K562 (cell line): ENCODE data around the gene CST8. TPM values are rescaled to one million over a fixed set of nuclear protein-coding genes. Genes with fewer than 3 reads are reported as not detected.

Source experiments
- ATAC-seq: fragments of 200-7000 bp; cut with Tn5 transposase; 3 replicates; pipeline ENCODE4 v1.9.1; 2020; ENCODE audit warnings: moderate library complexity
- BruUV-seq: library from RNA; stranded (reverse); fragments of 400-500 nt; replicated peaks from 2 replicates; lab custom pipeline; 2021; lab: Mats Ljungman, UMichigan
- CTCF ChIA-PET: fragments of 300-600 bp; formaldehyde crosslinking; extraction: SDS; loops from one replicate; lab custom pipeline; 2021; ENCODE audit warnings: low intra/inter-chr PET ratio; lab: Yijun Ruan, JAX
- POLR2A ChIA-PET: fragments of 300-600, 350-650 bp; sonication (Branson Sonifier 250); formaldehyde crosslinking; extraction: SDS; loops from one replicate; lab custom pipeline; 2021; ENCODE audit warnings: antibody characterized with exemption, inconsistent platforms; lab: Yijun Ruan, JAX
- DNase-seq, 4 experiments: peaks; one replicate each; pipeline versions ENCODE4 v3.0.0 to v3.0.0-alpha.2; 2011 to 2018; ENCODE audit warnings: low spot score in 3 of 4, mixed read lengths in 3 of 4; ENCODE audit errors: extremely low read depth in 1 of 4
- FAIRE-seq: peaks from 2 replicates; lab custom pipeline; 2011; peaks lifted over from hg19 to GRCh38; lab: Jason Lieb, UNC
- H2AFZ ChIP-seq: 2 replicates; pipeline ENCODE4 v1.6.0; 2011; ENCODE audit warnings: low read depth, low read length, control low read depth, inconsistent platforms
- H3K27ac ChIP-seq: fragments of 200-600 bp; 3 replicates; pipeline ENCODE4 v1.8.0; 2011; ENCODE audit warnings: low read depth, mild to moderate bottlenecking, control low read depth, inconsistent platforms, low read length, moderate library complexity, mixed read lengths; ENCODE audit errors: extremely low read depth
- H3K27me3 ChIP-seq, 2 experiments: fragments of 300-600 bp in 1 of 2; 2 replicates in 1 of 2; 3 replicates in 1 of 2; pipeline versions ENCODE4 v1.6.0 to v1.8.0; 2011; ENCODE audit warnings: inconsistent platforms in 2 of 2, low read length in 2 of 2, mild to moderate bottlenecking in 1 of 2, mixed read lengths in 1 of 2, moderate library complexity in 1 of 2; ENCODE audit not compliant: control insufficient read depth in 2 of 2, insufficient read depth in 2 of 2
- H3K36me3 ChIP-seq: fragments of 300-600 bp; 3 replicates; pipeline ENCODE4 v1.8.0; 2011; ENCODE audit warnings: mild to moderate bottlenecking, low read length, inconsistent platforms; ENCODE audit not compliant: control insufficient read depth, insufficient read depth
- H3K4me1 ChIP-seq, 2 experiments: fragments of 200-600 bp in 1 of 2; replicated peaks in 1 of 2; 2 replicates in 1 of 2; 3 replicates in 1 of 2; pipeline versions ENCODE4 v1.5.1 to v1.8.0; 2011; ENCODE audit warnings: inconsistent platforms in 2 of 2, low read length in 2 of 2, mild to moderate bottlenecking in 1 of 2, mixed read lengths in 1 of 2, moderate library complexity in 1 of 2; ENCODE audit not compliant: control insufficient read depth in 2 of 2, insufficient read depth in 2 of 2
- H3K4me2 ChIP-seq: 2 replicates; pipeline ENCODE4 v1.6.1; 2011; ENCODE audit warnings: low read length, control low read depth, inconsistent platforms, mixed read lengths; ENCODE audit not compliant: insufficient read depth
- H3K4me3 ChIP-seq: fragments of 200-600 bp; sonication (generic), shearing (Covaris generic); 2 replicates; pipeline ENCODE4 v1.5.1; 2016; ENCODE audit warnings: control low read depth, inconsistent platforms
- H3K79me2 ChIP-seq: fragments of 200-600 bp; 3 replicates; pipeline ENCODE4 v1.8.0; 2011; ENCODE audit warnings: low read length, inconsistent platforms; ENCODE audit not compliant: control insufficient read depth, insufficient read depth
- H3K9ac ChIP-seq, 2 experiments: 2 replicates each; pipeline versions ENCODE4 v1.6.0 to v1.6.1; 2011; ENCODE audit warnings: low read depth in 2 of 2, low read length in 2 of 2, control low read depth in 1 of 2, inconsistent platforms in 1 of 2, mild to moderate bottlenecking in 1 of 2, mixed read lengths in 1 of 2; ENCODE audit not compliant: insufficient read depth in 1 of 2
- H3K9me1 ChIP-seq: one replicate; pipeline ENCODE4 v1.6.0; 2011; ENCODE audit warnings: inconsistent platforms, mild to moderate bottlenecking, low read length, moderate library complexity; ENCODE audit not compliant: control insufficient read depth, insufficient read depth
- H3K9me3 ChIP-seq: replicated peaks from 2 replicates; pipeline ENCODE4 v1.5.1; 2011; ENCODE audit warnings: low read depth, low read length, inconsistent platforms; ENCODE audit not compliant: control insufficient read depth, insufficient read depth
- H4K20me1 ChIP-seq: replicated peaks from 2 replicates; pipeline ENCODE4 v1.6.1; 2011; ENCODE audit warnings: low read length, inconsistent platforms, mixed read lengths; ENCODE audit not compliant: control insufficient read depth, insufficient read depth
- EP300 ChIP-seq: IDR thresholded peaks from 2 replicates; pipeline ENCODE4 v1.6.1; 2012; ENCODE audit warnings: low read length, improper control_type of control experiment
- FOSL1 ChIP-seq: fragments of 200-800 bp; sonication (Bioruptor generic); conservative IDR thresholded peaks from 2 replicates; pipeline ENCODE4 v1.6.1; 2016; ENCODE audit warnings: missing genetic modification characterization, missing compliant biosample characterization
- SLC30A9 ChIP-seq: fragments of 250-450 bp; sonication (Bioruptor Pico); IDR thresholded peaks from 2 replicates; pipeline ENCODE4 v1.8.0; 2022; ENCODE audit warnings: mild to moderate bottlenecking, moderate library complexity
- TBL1XR1 ChIP-seq, 2 experiments: IDR thresholded peaks; 2 replicates each; pipeline ENCODE4 v1.6.1; 2012; ENCODE audit warnings: improper control_type of control experiment in 2 of 2, low read length in 2 of 2, mild to moderate bottlenecking in 1 of 2
- TOE1 ChIP-seq, 2 experiments: fragments of 450-650 bp in 1 of 2; sonication (generic) in 1 of 2; formaldehyde crosslinking in 1 of 2; IDR thresholded peaks; 2 replicates each; pipeline versions ENCODE4 v1.7.1 to v1.8.0; 2016 to 2022; ENCODE audit warnings: borderline replicate concordance in 2 of 2, mild to moderate bottlenecking in 2 of 2, antibody characterized with exemption in 1 of 2, inconsistent platforms in 1 of 2, low read depth in 1 of 2, missing genetic modification reagents in 1 of 2, moderate library complexity in 1 of 2
- ZNF23 ChIP-seq: fragments of 250-450 bp; sonication (Bioruptor Pico); IDR thresholded peaks from 2 replicates; pipeline ENCODE4 v1.4.0; 2020; ENCODE audit warnings: mild to moderate bottlenecking
- ZSCAN29 ChIP-seq: fragments of 450-650 bp; IDR thresholded peaks from 2 replicates; pipeline ENCODE4 v1.6.1; 2017
- WGBS: fragments of 100-300 bp; shearing (Covaris generic); methylation state at CpG from one replicate; pipeline ENCODE4 v1.1.6; 2016; ENCODE audit warnings: low coverage, mixed read lengths; ENCODE audit not compliant: insufficient coverage; ENCODE audit errors: missing lambda C conversion rate; 5-methylcytosine and 5-hydroxymethylcytosine counted together
- in situ Hi-C: fragments of 300-500 bp; cut with MboI; formaldehyde crosslinking; loops from 4 replicates; pipeline ENCODE4 v1.15.0; 2018; ENCODE audit warnings: inconsistent platforms, mixed read lengths
- intact Hi-C: fragments of 100-400 bp; cut with micrococcal nuclease; formaldehyde crosslinking; loops from 2 replicates; pipeline ENCODE4 v1.14.2; 2022
- polyA plus RNA-seq, 8 experiments: library from polyadenylated mRNA; depleted of rRNA in 4 of 8; stranded (reverse) in 5 of 8; unstranded in 3 of 8; fragments of >200 nt; fragmentation: Nextera tagmentation in 2 of 8; fragmentation: Illumina TruSeq in 1 of 8; extraction: Ambion mirVana in 2 of 8; extraction: Trizol in 1 of 8; gene quantifications; 2 replicates each; pipeline versions ENCODE4 v1.2.1 to v1.2.3, GENCODE V29; 2011 to 2014; ENCODE audit warnings: inconsistent platforms in 1 of 8, missing spikeins in 1 of 8
- total RNA-seq, 7 experiments: library from RNA; depleted of rRNA in 6 of 7; stranded (reverse); fragments of >200 nt in 6 of 7; fragmentation: Illumina TruSeq in 2 of 7; extraction: Trizol in 2 of 7; gene quantifications; 2 replicates each; pipeline versions ENCODE4 v1.2.1 to v1.2.3, GENCODE V29; 2011 to 2021; ENCODE audit warnings: low replicate concordance in 1 of 7
- TF ChIP-seq, protein P1 (sequence below): fragments of 450-650 bp; conservative IDR thresholded peaks from 2 replicates; pipeline ENCODE4 v1.6.1; 2016; ENCODE audit warnings: missing genetic modification characterization, low read depth, mild to moderate bottlenecking, missing compliant biosample characterization, moderate library complexity
- TF ChIP-seq, protein P2 (sequence below): sonication (generic); formaldehyde crosslinking; IDR thresholded peaks from 2 replicates; pipeline ENCODE4 v1.8.1; 2023; ENCODE audit warnings: mild to moderate bottlenecking, missing genetic modification reagents
- TF ChIP-seq, protein P3 (sequence below), 2 experiments: fragments of 450-650 bp in 1 of 2; sonication (generic) in 1 of 2; formaldehyde crosslinking in 1 of 2; IDR thresholded peaks in 1 of 2; conservative IDR thresholded peaks in 1 of 2; 2 replicates each; pipeline versions ENCODE4 v1.6.1 to v1.8.1; 2016 to 2023; ENCODE audit warnings: mild to moderate bottlenecking in 2 of 2, moderate library complexity in 2 of 2, inconsistent platforms in 1 of 2, missing genetic modification reagents in 1 of 2

Gene CST8
- total and polyA plus RNA-seq, 9 of the 15 experiments (the other 6 are each of a cell fraction or from before 2014, with no cell fraction given): not detected

DNA sequence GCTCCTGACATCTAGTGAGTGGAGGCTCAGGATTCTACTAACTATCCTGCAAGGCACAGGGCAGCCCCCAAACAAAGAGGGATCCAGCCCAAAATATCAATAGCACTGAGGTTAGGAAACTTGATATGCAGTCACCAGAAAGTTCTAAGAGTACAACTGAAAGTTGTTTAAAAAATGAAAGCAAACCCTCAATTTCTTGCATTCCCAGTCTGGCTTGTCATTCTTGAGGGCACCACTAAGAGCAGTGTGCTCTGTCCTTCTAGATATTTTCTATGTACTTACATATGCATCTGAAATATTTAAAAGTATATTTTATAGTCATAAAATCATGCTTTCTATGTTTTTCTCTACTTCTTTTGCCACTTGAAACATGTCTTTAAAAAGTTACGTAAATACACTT lies 35.9 kb downstream of the CST8 start (continued):
- TF ChIP-seq ZSCAN29: no peak
- TF ChIP-seq, protein P1, sequence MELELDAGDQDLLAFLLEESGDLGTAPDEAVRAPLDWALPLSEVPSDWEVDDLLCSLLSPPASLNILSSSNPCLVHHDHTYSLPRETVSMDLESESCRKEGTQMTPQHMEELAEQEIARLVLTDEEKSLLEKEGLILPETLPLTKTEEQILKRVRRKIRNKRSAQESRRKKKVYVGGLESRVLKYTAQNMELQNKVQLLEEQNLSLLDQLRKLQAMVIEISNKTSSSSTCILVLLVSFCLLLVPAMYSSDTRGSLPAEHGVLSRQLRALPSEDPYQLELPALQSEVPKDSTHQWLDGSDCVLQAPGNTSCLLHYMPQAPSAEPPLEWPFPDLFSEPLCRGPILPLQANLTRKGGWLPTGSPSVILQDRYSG (tag): no peak
- no peak for TF ChIP-seq TOE1 (IDR thresholded peaks at IDR 0.05; ENCODE audit: borderline replicate concordance)
- TF ChIP-seq TOE1 (CRISPR knock-in tag; IDR thresholded peaks at IDR 0.05; ENCODE audit: borderline replicate concordance, low read depth): no peak
- no peak for TF ChIP-seq SLC30A9 (CRISPR knock-in tag)

DNA sequence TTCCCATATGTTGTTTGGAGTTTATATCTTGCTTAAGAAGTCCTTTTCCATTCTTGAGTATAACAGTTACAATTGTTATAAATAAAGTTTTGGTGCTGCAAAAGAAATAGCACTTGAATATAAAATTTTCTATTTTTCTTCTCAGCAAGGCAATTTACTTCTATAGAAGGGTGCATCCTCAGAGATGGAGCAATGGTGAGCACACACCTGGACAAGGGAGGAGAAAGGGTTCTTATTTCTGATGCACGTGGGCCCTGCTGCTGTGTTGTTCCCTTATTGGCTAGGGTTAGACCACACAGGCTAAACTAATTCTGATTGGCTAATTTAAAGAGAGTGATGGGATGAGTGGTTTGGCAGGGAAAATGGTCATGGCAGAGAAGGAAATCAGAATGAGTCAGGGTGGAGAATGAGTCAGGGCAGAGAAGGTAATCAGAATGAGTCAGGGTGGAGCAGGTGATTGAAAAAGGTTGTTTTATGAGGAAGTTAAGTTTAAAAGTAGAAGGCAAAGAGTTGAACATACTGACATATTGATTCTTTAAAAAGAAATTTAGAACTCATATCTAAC lies 38.0 kb downstream of the CST8 start:
- no peak for ATAC-seq
- Histone ChIP-seq H3K36me3 (no peaks in the 10 kb centered on the region), H3K4me1 (no peaks in the 10 kb centered on the region), H4K20me1 (no peaks in the 10 kb centered on the region), H3K4me3 (no peak overlapping the region), H3K9me3 (no peaks in the 10 kb centered on the region), H3K9ac (no peak overlapping the region), H3K79me2 (no peaks in the 10 kb centered on the region), H3K27ac (no peak overlapping the region), H3K4me2 (no peak overlapping the region), H3K27me3 (no peaks in the 10 kb centered on the region; a peak in 1 of 5 replicates), H3K9me1 (no peaks in the 10 kb centered on the region), H2AFZ (no peak overlapping the region)
- ChIA-PET POLR2A (no interaction called here), CTCF (no interaction called here)
- intact Hi-C loops (no loop called here), in situ Hi-C loops (no loop called here)
- TF ChIP-seq ZNF23 (CRISPR knock-in tag) (no peak), FOSL1 (peak; percentile 42; the same call in 1 of the 2 replicates), EP300 (no peak), TBL1XR1 (IDR thresholded peaks at IDR 0.05; ENCODE audit: low read length in 2 of 2) (no peak)
- TF ChIP-seq, protein P2, sequence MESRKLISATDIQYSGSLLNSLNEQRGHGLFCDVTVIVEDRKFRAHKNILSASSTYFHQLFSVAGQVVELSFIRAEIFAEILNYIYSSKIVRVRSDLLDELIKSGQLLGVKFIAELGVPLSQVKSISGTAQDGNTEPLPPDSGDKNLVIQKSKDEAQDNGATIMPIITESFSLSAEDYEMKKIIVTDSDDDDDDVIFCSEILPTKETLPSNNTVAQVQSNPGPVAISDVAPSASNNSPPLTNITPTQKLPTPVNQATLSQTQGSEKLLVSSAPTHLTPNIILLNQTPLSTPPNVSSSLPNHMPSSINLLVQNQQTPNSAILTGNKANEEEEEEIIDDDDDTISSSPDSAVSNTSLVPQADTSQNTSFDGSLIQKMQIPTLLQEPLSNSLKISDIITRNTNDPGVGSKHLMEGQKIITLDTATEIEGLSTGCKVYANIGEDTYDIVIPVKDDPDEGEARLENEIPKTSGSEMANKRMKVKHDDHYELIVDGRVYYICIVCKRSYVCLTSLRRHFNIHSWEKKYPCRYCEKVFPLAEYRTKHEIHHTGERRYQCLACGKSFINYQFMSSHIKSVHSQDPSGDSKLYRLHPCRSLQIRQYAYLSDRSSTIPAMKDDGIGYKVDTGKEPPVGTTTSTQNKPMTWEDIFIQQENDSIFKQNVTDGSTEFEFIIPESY: no peak
- TF ChIP-seq, protein P3, sequence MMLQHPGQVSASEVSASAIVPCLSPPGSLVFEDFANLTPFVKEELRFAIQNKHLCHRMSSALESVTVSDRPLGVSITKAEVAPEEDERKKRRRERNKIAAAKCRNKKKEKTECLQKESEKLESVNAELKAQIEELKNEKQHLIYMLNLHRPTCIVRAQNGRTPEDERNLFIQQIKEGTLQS (IDR thresholded peaks at IDR 0.05): peak; percentile 48
- TF ChIP-seq, protein P3 (CRISPR knock-in tag; conservative IDR thresholded peaks at IDR 0.05): no peak
- DNase-seq: no peak
- FAIRE-seq: no peak
- 0% methylated on average over 1 of the region's 1 CpG for WGBS
- BruUV-seq: no TSS peak
